GM19468 (cell line): Measurements from ENCODE around the gene KREMEN1.
"Not testable (repeated sequence)": the region's sequence is repeated elsewhere in the genome, so short reads cannot be mapped to it uniquely, and the experiment has no call there.

Experiments used
- ATAC-seq: cut with Tn5 transposase; IDR thresholded peaks from one replicate; pipeline ENCODE4 v1.9.1; 2021; ENCODE audit warnings: mild to moderate bottlenecking, moderate library complexity, moderate number of reproducible peaks; ENCODE audit not compliant: unreplicated experiment; ENCODE audit errors: extremely low read depth

KREMEN1 gene, protein sequence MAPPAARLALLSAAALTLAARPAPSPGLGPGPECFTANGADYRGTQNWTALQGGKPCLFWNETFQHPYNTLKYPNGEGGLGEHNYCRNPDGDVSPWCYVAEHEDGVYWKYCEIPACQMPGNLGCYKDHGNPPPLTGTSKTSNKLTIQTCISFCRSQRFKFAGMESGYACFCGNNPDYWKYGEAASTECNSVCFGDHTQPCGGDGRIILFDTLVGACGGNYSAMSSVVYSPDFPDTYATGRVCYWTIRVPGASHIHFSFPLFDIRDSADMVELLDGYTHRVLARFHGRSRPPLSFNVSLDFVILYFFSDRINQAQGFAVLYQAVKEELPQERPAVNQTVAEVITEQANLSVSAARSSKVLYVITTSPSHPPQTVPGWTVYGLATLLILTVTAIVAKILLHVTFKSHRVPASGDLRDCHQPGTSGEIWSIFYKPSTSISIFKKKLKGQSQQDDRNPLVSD

DNA sequence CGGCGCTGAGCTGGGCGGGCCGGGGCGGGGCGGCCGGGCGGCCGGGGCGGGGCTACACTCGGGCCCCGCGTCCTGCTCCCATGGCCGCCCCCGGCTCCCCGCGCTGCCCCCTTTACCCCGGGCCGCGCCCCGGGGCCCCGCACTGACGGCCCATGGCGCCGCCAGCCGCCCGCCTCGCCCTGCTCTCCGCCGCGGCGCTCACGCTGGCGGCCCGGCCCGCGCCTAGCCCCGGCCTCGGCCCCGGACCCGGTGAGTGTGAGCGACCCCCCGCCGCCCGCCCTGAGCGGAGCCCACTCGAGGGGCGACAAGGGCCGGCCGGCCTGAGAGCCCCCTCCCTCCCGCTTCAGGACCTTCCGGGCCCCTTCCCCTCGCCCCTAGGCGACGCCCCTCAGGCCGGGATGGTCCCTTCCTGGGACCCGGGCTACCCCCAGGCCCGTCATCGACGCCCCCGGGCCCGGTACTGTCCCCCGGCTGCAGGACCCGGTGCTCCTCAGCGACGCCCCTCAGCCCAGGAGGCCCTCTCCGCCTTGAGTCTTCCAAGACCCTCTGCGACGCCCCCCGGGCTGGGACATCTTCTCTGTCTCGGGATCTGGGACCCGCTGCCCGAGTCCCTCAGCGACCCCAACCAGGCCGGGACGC is at the start of gene KREMEN1:
Gene KREMEN1, plus strand, starts transcription at position 57 of the 639 bp plus-strand sequence. Its CDS starts 96 bp downstream, at position 153.
- no peak for ATAC-seq

DNA sequence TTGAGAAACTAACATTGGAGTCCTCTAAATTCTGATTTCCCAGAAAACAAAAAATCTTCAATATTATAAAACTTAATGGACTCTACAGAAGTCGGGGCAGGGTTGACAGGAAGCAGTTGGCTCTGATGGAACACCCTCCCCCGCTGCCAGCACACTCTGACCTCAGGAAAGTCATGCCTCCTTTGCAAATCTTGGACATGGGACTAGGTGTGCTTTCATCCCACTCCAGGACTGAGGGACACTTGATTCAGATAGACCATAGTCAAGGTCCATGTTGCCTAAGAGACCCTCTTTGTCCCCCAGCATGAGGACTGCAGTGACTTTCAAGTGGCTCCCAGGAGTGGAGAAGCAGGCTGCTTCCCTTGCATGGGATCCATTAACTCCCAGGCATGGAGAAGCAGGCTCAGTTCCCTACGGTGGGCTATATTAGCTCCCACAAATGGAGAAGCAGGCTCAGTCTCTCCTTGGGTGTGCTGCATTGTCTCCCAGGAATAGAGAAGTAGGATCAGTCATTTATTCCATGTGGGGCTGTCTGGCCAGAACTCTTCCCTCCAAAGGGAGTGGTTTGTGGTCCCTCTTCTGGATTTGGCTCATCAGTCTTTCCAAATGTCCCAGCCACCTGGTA is 49.6 kb upstream of the KREMEN1 start:
- no peak for ATAC-seq

DNA sequence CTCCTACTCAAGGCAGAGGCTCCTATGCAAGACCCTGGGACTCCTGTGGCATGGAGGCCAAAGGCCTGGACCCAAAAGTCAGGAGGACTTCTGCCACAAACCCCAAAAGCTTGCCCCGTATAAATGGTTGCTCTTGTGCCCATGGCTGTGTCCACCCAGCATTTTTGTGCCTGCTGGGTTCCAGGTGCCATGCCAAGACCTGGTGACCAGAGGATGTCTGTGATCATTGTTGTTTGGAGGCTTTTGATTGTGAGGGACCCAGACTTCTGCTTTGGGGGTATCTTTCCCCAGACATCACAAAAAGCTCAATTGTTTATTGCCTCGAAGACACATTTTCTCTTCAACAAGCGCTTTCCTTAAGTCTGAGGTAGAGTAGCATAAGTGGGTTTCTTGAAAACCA is 46.3 kb upstream of the KREMEN1 start:
- no peak for ATAC-seq

DNA sequence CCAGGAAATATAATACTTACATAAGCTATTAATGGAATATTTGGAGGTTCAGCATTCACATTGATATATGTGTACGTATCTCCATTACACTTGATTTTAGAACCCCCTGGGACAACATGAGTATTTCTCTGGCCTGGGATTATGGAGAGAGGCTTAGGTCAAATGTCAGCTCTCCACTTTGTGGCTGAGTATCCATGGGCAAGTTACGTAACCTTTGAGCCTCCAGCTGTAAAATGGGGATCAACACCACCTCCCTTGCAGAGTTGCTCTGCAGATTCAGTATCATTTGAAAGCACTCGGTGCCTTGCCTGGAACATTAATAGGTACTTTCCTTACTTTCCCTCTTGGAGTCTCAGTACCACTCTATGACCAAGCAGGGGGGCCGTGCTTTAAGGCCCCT is 44.4 kb upstream of the KREMEN1 start:
- no peak for ATAC-seq

DNA sequence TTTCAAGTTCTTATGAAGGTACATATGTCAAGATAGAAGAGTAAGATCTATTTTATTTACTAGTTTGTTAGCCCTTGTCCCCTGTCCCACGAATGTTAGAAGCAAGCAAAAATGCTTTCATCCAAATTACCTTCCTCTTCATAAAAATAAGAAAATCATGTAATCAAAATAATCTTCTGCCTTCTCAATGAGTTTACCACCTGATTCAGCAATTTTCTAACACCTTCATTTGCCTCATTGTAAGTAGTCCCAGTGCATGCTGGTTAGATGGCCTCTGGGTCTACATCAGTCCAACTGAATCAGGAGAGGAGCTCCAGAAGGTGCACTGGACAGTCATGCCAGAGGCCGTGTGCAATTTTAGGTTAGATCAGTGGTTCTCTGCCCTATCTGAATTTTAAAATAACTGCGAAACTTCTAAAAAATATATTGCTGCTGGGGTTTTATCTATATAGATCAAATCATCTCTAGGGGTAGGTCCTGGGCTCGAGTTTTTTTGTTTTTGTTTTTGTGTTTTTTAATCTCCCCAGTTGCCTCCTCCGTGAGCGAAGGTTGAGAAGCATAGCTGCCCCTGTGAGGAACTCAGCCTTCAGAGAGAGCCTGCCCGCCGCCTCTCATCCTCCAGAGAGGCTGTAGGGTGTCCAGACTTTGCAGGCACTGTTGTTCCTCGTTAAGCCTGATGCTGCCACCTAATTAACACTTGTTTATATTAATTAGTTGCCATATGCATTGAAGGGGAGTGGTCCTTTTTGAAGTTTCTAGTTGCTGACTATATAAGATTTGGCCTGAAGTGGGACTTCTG is 43.4 kb upstream of the KREMEN1 start:
- no peak for ATAC-seq

DNA sequence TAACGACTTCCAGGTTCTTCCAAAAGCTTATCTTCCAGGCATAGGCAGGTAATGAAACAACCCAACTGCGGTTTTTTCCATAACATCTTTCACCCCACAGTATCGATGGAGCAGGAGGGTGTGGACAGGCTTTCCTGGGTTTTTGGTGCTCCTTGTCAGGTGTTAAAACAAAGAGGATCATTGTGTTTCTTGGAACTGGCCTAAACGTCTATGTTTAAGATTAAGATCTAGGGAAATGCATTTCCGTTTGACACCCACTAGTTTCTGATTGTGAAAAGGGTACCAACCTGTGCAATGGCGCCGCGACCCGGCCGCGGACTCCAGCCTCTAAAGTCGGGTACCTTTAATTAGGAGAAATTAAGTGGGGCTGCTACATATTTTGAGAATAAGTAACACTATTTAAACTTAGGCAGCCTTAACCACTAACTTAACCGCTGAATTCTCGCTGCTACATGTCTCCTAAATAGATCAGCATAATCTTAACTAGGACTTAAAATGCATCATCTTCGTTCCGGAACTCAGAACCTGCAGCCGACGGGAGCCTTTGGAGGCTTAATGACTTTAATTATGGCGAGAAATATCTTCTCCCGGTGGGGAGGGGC is 42.7 kb upstream of the KREMEN1 start:
- ATAC-seq = no peak

DNA sequence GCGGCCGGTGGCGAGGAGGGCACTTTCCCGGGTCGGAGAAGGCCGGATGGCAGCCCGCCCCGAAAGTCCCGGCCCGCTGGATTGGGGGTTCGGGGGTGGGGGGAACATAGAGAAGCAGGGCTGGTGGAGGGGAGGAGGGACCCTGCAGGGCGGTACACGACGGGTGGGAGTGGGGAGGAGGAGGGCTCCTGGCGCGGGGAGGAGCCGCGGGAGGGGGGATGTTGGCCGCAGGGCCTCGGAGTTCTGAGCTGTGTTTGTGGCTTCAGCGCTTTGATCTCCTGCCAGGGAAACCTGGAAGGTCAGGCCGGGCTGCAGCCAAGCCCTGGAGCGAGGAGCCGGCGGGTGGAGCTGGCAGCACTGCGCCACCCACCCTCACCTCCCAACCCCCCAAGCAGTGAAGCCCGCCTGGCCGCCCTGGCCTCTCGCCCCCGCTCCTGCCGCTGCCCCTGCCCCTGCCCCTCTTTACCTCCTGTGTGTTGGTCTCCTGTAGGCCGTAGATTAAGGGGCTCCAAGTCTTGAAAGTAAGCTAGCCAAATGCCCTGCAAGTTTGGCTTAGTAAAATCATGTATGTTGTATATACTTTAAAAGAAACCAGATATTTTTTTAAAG is 42.1 kb upstream of the KREMEN1 start:
- no peak for ATAC-seq

DNA sequence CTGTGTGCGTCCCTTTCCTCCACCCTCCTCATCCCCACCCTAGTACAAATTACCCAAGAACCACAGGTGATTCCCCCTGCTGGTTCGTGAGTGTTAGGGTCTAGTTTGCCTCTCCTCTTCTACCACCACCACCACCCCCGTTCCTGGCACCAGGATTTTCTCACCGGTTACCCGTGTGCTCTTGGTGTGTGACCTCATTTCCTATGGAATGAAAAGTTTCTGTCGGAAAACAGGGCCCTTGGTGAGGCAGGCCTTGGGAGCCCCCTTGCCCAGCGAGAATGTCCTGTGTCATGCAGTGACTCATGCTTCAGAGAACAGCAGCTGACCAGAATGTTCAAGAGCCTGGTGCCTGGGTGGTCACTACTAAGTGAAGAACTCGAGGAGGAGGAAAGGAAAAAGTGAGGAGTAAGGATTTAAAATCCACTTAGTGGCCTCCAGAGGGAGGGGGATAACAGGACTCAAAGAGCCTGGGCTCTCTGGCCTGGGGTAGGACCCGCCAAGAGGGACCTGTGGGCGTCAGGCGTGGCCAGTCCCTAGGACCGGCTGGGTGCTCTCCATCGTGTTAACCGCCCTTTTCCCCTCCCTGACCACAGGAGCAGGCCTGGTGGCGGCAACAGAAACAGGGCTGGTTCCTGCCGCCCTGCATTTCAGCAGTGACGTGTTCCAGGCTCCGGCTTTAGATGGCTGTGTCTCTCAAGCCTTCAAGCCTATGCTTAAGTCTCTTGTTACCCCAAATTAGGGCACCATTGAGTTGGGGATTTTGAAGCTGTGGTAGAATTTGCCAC is 41.4 kb upstream of the KREMEN1 start:
- no peak for ATAC-seq

DNA sequence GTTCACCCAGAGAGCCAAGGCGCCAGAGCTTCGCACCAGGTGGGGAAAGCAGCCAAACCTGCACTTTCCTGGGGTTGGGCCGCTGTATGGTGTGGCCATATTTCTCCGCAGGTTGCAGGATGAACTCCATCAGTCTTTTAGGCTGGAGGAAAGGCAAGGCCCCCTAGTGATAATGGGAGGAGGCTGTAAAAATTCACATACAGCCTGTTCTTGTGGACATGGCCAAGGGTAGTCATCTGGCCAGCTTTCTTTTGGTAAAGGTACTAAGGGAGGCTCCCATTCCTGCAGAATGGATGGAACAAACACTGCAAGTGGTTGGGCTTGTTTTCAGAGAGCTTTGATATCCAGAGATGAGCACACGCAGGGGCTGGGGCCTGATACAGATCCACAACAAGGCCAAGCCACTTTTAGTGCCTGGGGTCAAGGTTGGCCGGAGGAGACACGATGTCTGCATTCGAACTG is 40.8 kb upstream of the KREMEN1 start:
- no peak for ATAC-seq

DNA sequence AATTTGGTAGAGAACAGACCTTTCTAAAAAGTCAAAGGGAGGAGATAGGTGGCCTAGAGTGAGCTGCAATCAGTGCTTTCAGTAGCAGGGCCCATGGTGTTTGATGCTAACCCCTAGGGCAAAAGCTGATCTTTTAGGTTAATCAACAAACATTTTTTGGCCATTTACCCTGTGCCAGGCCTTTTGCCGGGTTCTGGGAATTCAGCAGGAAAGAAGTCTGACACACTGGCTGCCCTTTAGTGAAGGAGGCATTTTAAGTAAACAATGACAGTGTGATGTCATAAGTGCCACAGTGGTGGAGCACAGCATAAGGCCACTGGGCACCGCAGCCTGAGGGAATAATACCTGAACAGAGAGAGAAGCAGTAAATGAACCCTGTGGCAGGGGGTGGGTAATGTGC is 40.3 kb upstream of the KREMEN1 start:
- no peak for ATAC-seq

DNA sequence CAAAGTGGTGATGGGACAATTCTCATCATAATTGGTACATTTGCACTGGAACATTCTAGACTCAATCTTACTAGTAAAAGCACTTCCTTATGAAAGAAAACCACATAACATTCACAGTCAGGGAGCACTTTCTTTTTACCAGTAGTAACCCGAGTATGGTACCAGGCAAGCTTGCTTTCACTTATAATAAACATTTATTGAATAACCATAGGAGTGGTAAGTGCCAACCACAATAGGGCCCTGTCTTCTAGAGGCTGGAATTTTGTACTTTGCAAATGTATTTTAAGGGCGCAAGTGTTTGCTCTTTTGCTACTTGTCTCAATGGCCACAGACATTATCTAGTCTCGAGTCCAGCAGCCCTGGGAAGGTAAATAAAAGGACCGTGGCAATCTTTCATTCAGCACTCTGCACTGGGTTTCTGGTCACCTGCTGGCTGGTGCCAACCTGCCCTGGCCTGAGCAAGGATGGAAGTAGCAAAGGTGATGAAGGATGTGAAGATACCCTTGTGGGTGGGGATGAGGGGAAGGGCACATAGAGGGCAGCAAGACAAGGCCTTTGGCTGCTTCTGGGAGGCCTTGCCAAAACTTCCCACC is 35.4 kb upstream of the KREMEN1 start:
- no peak for ATAC-seq

DNA sequence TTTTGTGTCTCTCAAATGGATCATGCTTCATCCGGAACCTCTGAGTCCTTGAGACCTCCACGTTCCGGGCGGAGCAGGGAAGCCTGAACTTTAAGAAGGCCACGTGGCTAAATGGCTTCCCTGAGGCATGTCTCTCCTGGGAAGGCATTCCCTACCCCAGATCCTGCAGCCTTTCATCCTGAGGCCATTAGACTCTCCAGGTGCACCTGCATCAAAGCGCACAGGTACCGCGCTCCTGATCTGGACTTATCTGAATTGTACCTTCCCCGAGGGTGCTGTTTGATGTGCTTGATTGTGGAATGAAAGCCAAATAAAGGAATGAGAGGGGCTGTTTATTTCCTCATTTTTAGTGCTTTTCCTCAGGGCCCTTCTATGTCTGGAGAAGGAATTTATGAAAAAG is 33.7 kb upstream of the KREMEN1 start:
- no peak for ATAC-seq

DNA sequence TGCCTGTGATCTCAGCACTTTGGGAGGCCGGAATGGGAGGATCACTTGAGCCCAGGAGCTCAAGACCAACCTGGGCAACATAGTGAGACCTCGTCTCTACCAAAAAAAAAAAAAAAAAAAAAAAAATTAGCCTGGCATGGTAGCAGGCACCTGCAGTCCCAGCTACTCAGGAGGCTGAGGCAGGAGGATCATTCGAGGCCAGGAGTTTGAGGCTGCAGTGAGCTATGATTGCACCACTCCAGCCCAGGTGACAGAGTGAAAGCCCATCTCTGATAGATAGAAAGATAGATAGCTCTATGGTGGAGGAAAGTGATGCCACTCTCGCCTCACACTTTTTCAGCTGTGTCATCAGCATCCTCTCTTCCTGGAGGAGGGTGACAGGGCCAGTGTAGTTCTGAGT is 33.2 kb upstream of the KREMEN1 start:
- not testable (repeated sequence) for ATAC-seq

DNA sequence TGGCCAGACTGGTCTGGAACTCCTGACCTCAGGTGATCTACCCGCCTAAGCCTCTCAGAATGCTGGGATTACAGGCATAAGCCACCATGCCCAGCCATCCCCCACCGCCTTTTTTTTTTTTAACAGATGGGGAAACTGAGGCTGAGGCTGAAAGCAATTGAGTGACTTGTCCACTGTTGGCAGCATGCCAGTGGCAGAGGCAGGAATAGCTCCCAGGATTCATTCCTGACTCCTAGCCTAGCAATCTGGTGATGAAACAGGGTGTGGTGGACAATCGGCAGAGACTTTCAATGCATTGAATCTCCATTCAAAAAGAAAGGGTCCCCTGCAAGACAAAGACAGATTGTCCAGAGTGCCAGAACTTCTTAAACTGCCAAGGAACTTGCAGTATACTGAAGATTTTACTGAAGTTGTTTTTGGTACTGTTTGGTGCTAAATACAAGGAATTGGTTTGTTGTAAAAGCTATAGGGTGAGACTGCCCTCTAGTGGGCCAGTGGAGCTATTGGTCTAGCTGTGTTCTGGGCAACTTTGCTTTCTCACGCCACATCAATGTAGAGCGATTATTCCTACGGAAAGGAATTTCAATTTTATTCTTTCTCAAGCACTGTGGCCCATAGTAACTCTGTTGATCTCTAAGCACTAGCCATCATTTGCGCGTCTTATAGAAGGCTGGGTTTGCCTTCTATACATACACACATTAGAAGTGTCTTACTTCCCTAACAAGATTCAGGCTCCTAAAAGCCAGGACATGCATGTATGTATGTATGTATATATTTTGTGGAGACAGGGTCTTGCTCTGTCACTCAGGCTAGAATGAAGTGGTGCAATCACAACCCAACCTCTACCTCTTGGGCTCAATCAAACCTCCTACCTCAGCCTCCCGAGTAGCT is 32.2 kb upstream of the KREMEN1 start:
- ATAC-seq = no peak

DNA sequence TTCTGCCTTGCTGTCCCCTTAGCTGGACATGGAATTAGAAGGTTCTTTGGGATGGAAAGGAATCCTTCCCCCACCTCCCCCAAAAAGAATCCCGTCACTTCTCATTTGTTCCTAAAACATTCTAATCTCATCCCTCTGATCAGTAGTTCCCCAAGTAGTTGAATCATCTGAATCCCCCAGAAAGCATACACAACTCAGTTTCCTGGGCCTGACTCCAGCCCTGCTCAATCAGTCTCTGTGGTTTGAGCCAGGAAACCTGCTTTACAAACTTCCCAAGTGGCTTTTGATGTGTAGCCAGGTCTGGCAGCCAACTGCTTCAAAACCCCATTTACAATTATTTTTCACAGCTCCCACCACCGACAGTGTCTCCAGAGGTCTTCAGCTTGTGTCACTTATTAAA is 31.4 kb upstream of the KREMEN1 start:
- ATAC-seq = no peak

DNA sequence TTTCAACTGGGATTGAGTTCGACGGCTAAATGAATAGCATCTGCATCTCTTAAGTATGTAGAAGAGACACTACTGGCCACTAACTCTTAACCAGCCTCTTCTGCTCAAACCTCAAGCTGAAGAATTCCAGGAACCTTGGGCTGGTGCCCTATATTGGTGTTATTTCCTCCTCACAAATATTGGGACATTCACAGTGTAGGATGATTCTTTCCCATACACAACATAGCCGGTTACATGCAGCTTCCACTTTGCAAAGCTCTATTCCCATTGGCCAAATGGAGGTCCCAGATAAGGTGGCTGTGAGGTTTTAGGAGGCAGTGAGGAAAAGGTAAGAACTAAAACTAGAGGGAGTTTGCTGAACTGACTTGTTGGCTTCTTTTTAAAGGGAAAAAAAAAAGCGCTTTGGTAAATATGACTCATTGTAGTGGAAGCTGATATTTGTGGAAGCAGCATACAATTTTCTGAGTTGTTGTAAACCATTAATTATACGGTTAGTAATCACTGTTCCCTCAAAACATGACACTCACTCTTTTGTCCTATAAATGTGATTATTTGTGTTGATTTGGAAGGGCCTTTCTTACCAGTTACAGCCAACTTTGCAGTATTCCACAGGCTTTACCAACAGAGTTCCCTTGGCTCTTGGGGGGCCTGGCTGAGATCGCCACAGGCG is 28.8 kb upstream of the KREMEN1 start:
- ATAC-seq = no peak

DNA sequence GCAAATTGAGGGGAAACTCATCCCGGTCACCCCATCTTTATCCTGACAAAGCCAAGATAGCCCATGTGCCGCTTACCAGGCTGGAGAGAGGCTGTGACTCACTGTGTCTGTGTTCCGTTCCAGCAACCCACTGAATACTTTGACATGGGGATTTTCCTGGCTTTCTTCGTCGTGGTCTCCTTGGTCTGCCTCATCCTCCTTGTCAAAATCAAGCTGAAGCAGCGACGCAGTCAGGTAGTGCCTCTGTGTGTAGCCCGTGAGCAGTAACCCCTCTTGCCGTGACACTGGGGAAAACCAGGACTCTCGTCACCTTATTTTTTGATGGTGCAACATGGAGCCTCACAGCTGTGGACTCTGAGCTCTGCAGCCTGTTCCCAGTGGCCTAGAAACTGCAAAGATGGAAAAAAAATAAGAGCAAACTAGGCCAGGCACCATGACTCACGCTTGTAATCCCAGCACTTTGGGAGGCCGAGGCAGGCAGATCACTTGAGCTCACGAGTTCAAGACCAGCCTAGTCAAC is 28.1 kb upstream of the KREMEN1 start:
- no peak for ATAC-seq
